Upper lobe of left lung (tissue), 4 donors: ENCODE data around the gene KCNMA1.

Source experiments
- CTCF ChIP-seq, 6 experiments: fragments of 450-650 bp in 4 of 6; fragments of 200-600 bp in 2 of 6; sonication (generic) in 2 of 6; IDR thresholded peaks; one replicate each; pipeline ENCODE4 v1.5.1; 2016 to 2019; ENCODE audit warnings: antibody characterized with exemption in 6 of 6
- EP300 ChIP-seq, 4 donors: sonication (generic); formaldehyde crosslinking; IDR thresholded peaks; one replicate each; pipeline ENCODE4 v1.5.1; 2017; ENCODE audit warnings: antibody characterized with exemption in 4 of 4, control low read depth in 2 of 4
- POLR2A ChIP-seq, 4 donors: fragments of 450-650 bp; IDR thresholded peaks; one replicate each; pipeline ENCODE4 v1.5.1; 2016 to 2017; ENCODE audit warnings: antibody characterized with exemption in 4 of 4, mild to moderate bottlenecking in 2 of 4
- POLR2AphosphoS5 ChIP-seq, 2 donors: sonication (generic); formaldehyde crosslinking; IDR thresholded peaks; one replicate each; pipeline ENCODE4 v1.5.1; 2017; ENCODE audit warnings: antibody characterized with exemption in 2 of 2

GRCh38 chr10:76998451-76998850, 639.2 kb downstream of the KCNMA1 start:
- TF ChIP-seq POLR2AphosphoS5 (IDR thresholded peaks at IDR 0.05) (no peak), EP300 (IDR thresholded peaks at IDR 0.05) (no peak), CTCF (IDR thresholded peaks at IDR 0.05) (no peak), POLR2A (IDR thresholded peaks at IDR 0.05) (no peak)
